Measurements from ENCODE around the gene TBC1D22A.

TBC1D22A gene

GRCh38 chr22:47015589-47016178 lies 253.2 kb downstream of the TBC1D22A start:
- peak; percentile 31 for DNase-seq
- H3K4me3 ChIP-seq (ENCODE audit: low read depth, low read length), result no peak overlapping the region
- H3K36me3 ChIP-seq, result no peaks in the 10 kb centered on the region
- no peak overlapping the region for H3K27ac ChIP-seq
- H3K27me3 ChIP-seq (ENCODE audit: insufficient read depth, low read depth, severe bottlenecking), result no peaks in the 10 kb centered on the region
- peaks cover 3% of the 10 kb centered on the region for H3K9me3 ChIP-seq (ENCODE audit: severe bottlenecking)
- no peak for TF ChIP-seq CTCF (IDR thresholded peaks at IDR 0.05; ENCODE audit: low read depth, low read length)

DNA sequence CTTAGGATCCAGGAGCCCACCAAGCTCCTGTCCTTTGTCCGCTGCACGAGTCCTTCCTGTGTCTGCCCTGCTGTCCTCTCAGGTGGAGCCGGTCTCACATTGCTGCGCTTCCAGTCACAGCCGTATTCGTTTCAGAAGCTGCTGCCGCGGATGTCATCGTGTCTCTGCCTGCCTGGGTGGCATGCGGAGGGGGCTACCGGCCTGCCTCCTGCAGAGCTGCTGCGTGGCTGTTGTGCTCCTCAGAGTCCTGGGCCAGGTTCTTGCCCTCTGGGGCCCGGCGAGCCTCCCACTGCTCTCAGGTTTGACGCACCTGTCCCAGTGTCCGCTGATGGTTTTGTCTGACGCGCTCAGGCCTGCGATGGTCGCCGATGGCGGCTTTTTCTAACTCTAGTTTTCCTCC lies 254.2 kb downstream of the TBC1D22A start:
- DNase-seq, result no peak
- no peaks in the 10 kb centered on the region for H3K36me3 ChIP-seq

GRCh38 chr22:47017245-47017644 lies 254.8 kb downstream of the TBC1D22A start:
- no peak for TF ChIP-seq CTCF (IDR thresholded peaks at IDR 0.05; ENCODE audit: low read depth, low read length)
- Histone ChIP-seq H3K36me3 (no peaks in the 10 kb centered on the region), H3K27me3 (ENCODE audit: insufficient read depth, low read depth, severe bottlenecking) (no peaks in the 10 kb centered on the region), H3K9me3 (ENCODE audit: severe bottlenecking) (peaks cover 10% of the 10 kb centered on the region), H3K27ac (no peak overlapping the region), H3K4me3 (ENCODE audit: low read depth, low read length) (no peak overlapping the region)
- no peak for DNase-seq

More for the DNA sequence above, 254.2 kb downstream of the TBC1D22A start:
- Histone ChIP-seq H3K4me3 (ENCODE audit: low read depth, low read length) (no peak overlapping the region), H3K9me3 (ENCODE audit: severe bottlenecking) (peaks cover 6% of the 10 kb centered on the region), H3K27me3 (ENCODE audit: insufficient read depth, low read depth, severe bottlenecking) (no peaks in the 10 kb centered on the region), H3K27ac (no peak overlapping the region)
- TF ChIP-seq CTCF (IDR thresholded peaks at IDR 0.05; ENCODE audit: low read depth, low read length), result no peak

GRCh38 chr22:47018010-47018910 lies 255.8 kb downstream of the TBC1D22A start:
- TF ChIP-seq CTCF (IDR thresholded peaks at IDR 0.05; ENCODE audit: low read depth, low read length), result no peak
- Histone ChIP-seq H3K4me3 (ENCODE audit: low read depth, low read length) (no peak overlapping the region), H3K27ac (no peak overlapping the region), H3K27me3 (ENCODE audit: insufficient read depth, low read depth, severe bottlenecking) (no peaks in the 10 kb centered on the region), H3K9me3 (ENCODE audit: severe bottlenecking) (peaks cover 10% of the 10 kb centered on the region), H3K36me3 (no peaks in the 10 kb centered on the region)
- DNase-seq, result no peak

DNA sequence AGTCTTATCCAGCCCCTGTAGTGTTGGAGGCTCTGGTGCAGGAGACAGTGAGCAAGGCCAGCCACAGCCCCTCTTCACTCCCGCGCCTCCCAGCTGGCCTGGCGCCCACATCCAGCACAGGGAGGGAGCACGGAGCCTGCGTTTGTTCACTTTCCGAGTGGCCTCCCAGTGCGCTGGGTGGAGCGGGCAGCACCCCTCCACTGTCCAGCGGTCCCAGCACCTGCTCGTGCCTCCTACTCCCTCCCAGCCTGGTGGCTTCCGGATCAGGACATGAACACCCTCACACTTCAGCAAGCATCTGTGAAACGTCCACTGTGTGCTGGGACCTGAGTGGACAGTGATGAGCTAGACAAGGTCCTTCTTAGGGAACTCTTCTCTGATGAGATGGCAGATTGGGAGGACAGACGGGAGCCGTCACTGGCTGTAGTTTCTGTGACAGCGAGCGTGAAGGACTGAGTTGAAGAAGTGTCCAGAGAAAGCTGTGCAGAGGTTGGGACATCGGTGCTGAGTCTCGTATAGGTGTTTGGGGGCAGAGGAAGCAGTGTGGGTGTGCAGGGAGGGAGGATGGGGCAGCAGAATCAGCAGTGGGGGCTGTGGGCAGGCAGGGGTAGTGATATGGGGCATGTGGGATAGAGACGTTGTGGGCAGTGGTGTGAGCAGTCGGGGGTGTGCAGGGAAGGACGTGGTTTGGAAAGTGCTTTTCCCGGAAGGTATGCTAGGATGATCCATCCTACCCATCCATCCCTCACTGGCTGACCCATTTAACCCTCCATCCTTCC lies 256.8 kb downstream of the TBC1D22A start:
- H3K27me3 ChIP-seq (ENCODE audit: insufficient read depth, low read depth, severe bottlenecking), result no peaks in the 10 kb centered on the region
- no peak overlapping the region for H3K27ac ChIP-seq
- peaks cover 10% of the 10 kb centered on the region for H3K9me3 ChIP-seq (ENCODE audit: severe bottlenecking)
- no peak for DNase-seq
- H3K4me3 ChIP-seq (ENCODE audit: low read depth, low read length), result no peak overlapping the region
- TF ChIP-seq CTCF (IDR thresholded peaks at IDR 0.05; ENCODE audit: low read depth, low read length), result no peak
- H3K36me3 ChIP-seq, result no peaks in the 10 kb centered on the region
